T1000 (cell line): ENCODE results near the gene SIK2.
A peak's percentile ranks its signal among the peaks of the same experiment; 100 is the strongest.
"Not testable (repeated sequence)": the region's sequence is repeated elsewhere in the genome, so short reads cannot be mapped to it uniquely, and the experiment has no call there.

Source experiments
- DNase-seq: peaks from one replicate; lab custom pipeline; 2025; ENCODE audit warnings: mixed read lengths; lab: John Stamatoyannopoulos, UW

SIK2 gene

DNA sequence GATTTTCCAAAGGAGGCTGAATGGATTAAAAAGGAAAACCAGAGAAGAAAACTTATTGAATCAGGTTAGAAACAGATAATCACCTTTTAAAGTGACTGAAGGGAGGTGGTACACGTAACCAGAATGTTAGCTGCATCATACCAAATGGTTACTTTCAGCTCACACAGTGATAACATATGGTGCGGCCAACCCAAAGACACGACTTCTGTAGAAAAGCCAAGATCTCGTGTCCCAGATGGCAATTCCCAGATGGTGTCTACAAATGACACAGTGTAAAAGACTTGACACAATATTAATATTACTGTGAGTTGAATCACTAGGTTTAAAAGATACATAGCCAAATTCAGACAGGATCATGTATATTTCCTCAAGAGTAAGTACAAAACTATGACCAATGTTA, 158.8 kb downstream of the SIK2 start:
- no peak for DNase-seq

GRCh38 chr11:111762526-111762925, 160.3 kb downstream of the SIK2 start:
- DNase-seq = no peak

GRCh38 chr11:111762981-111763643, 160.9 kb downstream of the SIK2 start:
- no peak for DNase-seq

- DNase-seq = no peak
These were observed 162.4 kb downstream of the SIK2 start for GRCh38 chr11:111764621-111765020.

DNA sequence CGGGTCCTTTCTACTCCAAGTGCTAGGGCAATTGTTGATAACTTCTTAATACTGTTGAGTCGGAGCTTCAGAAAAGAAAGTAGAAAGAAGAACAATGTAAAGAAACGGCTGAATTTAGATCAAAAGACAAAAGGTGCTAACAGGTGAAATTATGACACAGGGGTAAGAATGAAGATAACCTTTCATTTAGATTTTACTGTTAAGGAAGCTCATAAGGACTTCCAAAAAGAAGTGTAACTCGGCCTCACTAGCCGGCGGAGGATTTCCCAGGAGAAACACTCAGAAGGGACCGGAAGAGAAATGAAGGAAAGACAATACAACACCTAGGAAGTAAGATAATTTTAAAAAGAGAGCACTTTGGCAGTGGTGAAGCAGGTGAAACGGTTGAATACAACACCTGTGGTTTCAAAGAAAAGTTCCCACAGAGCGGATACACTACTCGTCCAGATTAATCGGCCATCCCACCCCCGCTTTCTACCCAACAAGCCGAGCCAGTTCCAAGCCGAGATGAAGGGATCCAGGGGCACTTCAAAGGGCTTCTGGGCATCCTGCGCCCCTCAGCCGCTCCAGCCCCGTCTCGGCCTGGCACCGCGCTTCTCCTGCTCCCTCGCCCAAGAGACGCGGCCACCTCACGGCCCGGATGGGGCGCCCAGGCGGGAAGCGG, 163.2 kb downstream of the SIK2 start:
- no peak for DNase-seq

- DNase-seq = peak; percentile 62
These were observed 164.0 kb downstream of the SIK2 start, which contains the start of gene PPP2R1B for GRCh38 chr11:111765984-111766833. Gene PPP2R1B (minus strand): TSS chr11:111766389. CDS start chr11:111766361, 28 bp downstream.

DNA sequence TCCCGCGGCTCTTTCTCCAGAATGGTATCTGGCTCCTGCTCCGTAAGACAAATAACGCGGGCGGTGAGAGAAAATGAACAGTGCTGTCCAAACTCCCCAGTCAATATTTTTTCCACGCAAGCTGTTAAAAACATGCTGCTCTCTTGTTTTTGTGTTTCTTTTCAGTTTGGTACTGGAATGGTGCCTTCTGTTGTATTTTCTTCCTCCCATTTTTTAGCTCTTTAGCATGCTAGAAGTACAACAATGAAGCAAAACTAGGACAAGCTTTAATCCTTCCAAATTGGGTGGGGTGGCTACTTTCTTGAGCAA, 164.5 kb downstream of the SIK2 start:
- no peak for DNase-seq

- DNase-seq = no peak
These were observed 168.4 kb downstream of the SIK2 start for GRCh38 chr11:111770581-111771134.

DNA sequence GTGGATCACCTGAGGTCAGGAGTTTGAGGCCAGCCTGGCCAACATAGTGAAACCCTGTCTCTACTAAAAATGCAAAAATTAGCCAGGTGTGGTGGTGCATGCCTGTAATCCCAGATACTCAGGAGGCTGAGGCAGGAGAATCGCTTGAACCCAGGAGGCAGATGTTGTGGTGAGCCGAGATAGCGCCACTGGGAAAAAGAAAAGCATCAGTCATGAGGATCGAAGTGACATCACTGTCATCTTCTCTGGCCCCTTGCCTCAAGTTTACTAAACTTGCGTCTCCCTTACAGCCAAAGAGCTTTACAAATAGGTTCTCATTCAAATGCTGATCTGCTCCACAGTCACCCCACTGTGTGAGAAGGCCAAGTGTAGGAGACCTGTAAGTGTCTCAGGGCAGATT, 169.0 kb downstream of the SIK2 start:
- not testable (repeated sequence) for DNase-seq

- DNase-seq = no peak
These were observed 170.3 kb downstream of the SIK2 start for GRCh38 chr11:111772535-111772934.

- DNase-seq = no peak
These were observed 172.9 kb downstream of the SIK2 start for GRCh38 chr11:111774955-111775710.

GRCh38 chr11:111776398-111777093, 174.3 kb downstream of the SIK2 start:
- no peak for DNase-seq

DNA sequence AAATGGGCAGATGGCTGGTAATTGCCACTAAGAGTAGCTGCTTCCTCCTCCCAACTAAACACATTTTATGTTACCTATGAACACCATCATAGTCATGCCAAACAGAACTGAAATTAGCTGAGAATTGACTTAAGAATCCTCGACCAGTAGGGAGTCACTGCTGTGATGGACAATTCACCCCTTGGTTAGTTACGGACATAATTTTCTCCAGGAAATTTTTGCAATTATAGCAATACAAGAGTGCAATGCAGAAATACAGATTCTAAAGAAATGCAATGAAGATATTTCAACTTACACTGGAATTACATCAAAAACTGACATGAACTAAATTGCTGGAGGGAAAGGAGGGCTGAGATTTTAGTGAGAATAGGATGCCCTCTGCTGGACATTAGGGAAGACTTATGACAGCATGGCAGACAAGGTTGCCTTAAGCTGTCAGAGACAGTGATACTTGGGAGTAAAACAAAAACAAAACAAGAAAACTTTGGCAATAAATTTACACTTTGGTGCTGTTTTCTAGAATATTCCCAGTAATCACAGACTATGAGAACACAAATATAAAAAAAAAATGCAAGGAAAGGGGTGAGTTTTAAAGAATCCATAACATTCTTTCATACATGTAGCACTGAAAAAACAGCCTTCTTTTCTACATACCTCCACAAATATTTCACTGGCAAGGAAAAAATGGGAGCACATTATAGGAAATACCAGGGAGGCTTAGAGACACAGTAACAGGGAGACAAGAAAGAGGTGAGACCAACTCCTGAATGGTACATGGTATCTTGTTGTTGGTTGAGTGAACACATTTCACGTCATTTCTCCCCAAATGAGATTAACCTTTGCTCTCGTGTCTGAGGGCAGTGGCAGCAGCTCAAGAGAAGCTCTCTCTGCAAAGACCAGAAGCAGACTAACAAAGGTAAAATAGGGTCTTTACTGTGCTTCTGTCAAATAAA, 175.1 kb downstream of the SIK2 start:
- DNase-seq = no peak

GRCh38 chr11:111778047-111778558, 175.9 kb downstream of the SIK2 start:
- no peak for DNase-seq

DNA sequence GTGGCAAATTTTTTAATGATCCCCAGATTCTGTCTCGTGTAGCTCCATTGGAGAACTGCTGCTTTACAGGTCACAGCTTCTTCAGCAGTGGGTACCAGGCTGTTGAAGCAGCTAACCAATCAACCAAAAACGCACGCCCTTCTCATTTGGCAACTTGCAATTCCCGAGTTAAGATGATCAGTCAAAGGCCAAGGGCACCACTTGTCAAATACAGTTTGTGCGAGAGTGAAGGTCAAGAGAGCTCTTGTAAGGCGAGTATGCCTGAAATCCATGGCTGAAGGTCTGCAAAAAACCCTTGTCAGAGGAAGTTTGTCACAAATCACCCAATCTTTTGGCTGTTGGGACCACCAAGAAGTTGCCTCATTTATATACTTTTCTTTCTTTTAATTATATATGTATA, 176.9 kb downstream of the SIK2 start:
- no peak for DNase-seq
